ENCODE measurements around the gene REPS2.

Gene REPS2

DNA sequence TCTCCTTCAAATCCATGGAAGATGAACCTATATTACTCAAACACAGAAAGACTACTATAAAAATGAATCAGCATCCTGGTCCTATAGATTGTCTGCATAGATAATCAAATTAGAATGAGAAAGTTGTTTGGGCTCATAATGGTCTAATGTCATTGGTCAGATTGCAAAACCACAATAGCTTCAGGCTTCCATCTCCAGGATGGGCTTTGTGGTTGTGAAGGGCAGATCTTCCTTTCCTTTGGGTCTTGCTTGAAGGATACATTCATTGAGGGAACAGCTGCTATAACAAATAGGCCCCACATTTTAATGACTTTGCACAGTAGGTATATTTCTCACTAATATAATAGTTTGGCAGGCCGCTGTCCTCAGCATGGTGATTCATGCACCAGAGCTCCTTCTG, 94.3 kb downstream of the REPS2 start:
- Histone ChIP-seq H3K4me2 (ENCODE audit: low read depth, low read length) (no peak overlapping the region), H3K9me3 (replicated peaks; ENCODE audit: insufficient read depth, low read length) (no peaks in the 10 kb centered on the region), H4K20me1 (ENCODE audit: insufficient read depth, low read length) (no peaks in the 10 kb centered on the region), H3K4me1 (ENCODE audit: low read length) (peaks cover 13% of the 10 kb centered on the region), H3K27ac (ENCODE audit: low read length) (no peak overlapping the region), H3K36me3 (replicated peaks; ENCODE audit: insufficient read depth, low read length) (no peaks in the 10 kb centered on the region), H2AFZ (ENCODE audit: low read length) (no peak overlapping the region), H3K9ac (ENCODE audit: low read length) (no peak overlapping the region), H3K79me2 (ENCODE audit: low read length) (no peaks in the 10 kb centered on the region), H3K4me3 (ENCODE audit: low read length) (no peak overlapping the region), H3K9me2 (replicated peaks; ENCODE audit: insufficient read depth, low read length) (no peaks in the 10 kb centered on the region), H3K27me3 (replicated peaks; ENCODE audit: insufficient read depth, low read length) (no peaks in the 10 kb centered on the region), H3F3A (ENCODE audit: insufficient read depth, low read length) (no peaks in the 10 kb centered on the region)
- no peak for TF ChIP-seq EZH2phosphoT487 (IDR thresholded peaks at IDR 0.05; ENCODE audit: low read length)
- TF ChIP-seq, protein P1, sequence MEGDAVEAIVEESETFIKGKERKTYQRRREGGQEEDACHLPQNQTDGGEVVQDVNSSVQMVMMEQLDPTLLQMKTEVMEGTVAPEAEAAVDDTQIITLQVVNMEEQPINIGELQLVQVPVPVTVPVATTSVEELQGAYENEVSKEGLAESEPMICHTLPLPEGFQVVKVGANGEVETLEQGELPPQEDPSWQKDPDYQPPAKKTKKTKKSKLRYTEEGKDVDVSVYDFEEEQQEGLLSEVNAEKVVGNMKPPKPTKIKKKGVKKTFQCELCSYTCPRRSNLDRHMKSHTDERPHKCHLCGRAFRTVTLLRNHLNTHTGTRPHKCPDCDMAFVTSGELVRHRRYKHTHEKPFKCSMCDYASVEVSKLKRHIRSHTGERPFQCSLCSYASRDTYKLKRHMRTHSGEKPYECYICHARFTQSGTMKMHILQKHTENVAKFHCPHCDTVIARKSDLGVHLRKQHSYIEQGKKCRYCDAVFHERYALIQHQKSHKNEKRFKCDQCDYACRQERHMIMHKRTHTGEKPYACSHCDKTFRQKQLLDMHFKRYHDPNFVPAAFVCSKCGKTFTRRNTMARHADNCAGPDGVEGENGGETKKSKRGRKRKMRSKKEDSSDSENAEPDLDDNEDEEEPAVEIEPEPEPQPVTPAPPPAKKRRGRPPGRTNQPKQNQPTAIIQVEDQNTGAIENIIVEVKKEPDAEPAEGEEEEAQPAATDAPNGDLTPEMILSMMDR (IDR thresholded peaks at IDR 0.05; ENCODE audit: low read length): no peak
- TF ChIP-seq EZH2 (optimal IDR thresholded peaks at IDR 0.05; ENCODE audit: low read depth, low read length): no peak
- DNase-seq: no peak

DNA sequence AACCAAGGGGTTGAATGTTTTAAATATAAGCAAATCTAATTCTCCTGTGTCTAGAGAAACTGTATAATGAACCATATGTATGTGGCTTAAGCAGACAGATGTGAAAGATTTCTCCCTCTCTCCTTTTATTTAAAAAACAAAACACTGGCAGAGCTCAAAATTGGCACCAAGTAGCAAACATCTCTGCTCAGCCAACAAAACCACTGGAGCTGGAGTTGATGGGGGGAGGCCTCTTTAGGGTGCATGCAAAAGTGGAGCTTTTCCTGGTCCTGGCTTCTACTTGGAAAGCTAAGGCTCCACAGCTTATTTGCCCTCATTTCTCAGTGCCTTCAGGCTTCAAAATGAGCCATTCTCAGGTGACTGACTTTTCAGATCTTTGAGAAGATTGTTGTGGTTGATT, 95.6 kb downstream of the REPS2 start:
- Histone ChIP-seq H3K4me3 (ENCODE audit: low read length) (no peak overlapping the region), H3K4me2 (ENCODE audit: low read depth, low read length) (no peak overlapping the region), H3F3A (ENCODE audit: insufficient read depth, low read length) (no peaks in the 10 kb centered on the region)

GRCh38 chrX:17046478-17047097, 100.1 kb downstream of the REPS2 start:
- H2AFZ ChIP-seq (ENCODE audit: low read length): no peak overlapping the region; the same call in 1 of the 2 replicates
- no peaks in the 10 kb centered on the region for H3K9me3 ChIP-seq (replicated peaks; ENCODE audit: insufficient read depth, low read length)
- H4K20me1 ChIP-seq (ENCODE audit: insufficient read depth, low read length): no peaks in the 10 kb centered on the region
- no peaks in the 10 kb centered on the region for H3K79me2 ChIP-seq (ENCODE audit: low read length)
- no peak for TF ChIP-seq EZH2phosphoT487 (IDR thresholded peaks at IDR 0.05; ENCODE audit: low read length)
- no peak for TF ChIP-seq EZH2 (optimal IDR thresholded peaks at IDR 0.05; ENCODE audit: low read depth, low read length)
- TF ChIP-seq, protein P1 (IDR thresholded peaks at IDR 0.05; ENCODE audit: low read length): peak; percentile 76
- H3K9me2 ChIP-seq (replicated peaks; ENCODE audit: insufficient read depth, low read length): no peaks in the 10 kb centered on the region
- no peaks in the 10 kb centered on the region for H3K27me3 ChIP-seq (replicated peaks; ENCODE audit: insufficient read depth, low read length)
- no peaks in the 10 kb centered on the region; the same call in 1 of the 2 replicates for H3K4me1 ChIP-seq (ENCODE audit: low read length)
- peak; percentile 59 for DNase-seq
- no peaks in the 10 kb centered on the region for H3K36me3 ChIP-seq (replicated peaks; ENCODE audit: insufficient read depth, low read length)
- H3K27ac ChIP-seq (ENCODE audit: low read length): no peak overlapping the region
- H3K9ac ChIP-seq (ENCODE audit: low read length): no peak overlapping the region
- H3F3A ChIP-seq (ENCODE audit: insufficient read depth, low read length): no peaks in the 10 kb centered on the region
- no peak overlapping the region; the same call in 1 of the 2 replicates for H3K4me2 ChIP-seq (ENCODE audit: low read depth, low read length)
- no peak overlapping the region for H3K4me3 ChIP-seq (ENCODE audit: low read length)

More for the DNA sequence above, 95.6 kb downstream of the REPS2 start:
- Histone ChIP-seq H4K20me1 (ENCODE audit: insufficient read depth, low read length) (no peaks in the 10 kb centered on the region), H3K27ac (ENCODE audit: low read length) (no peak overlapping the region), H3K9me2 (replicated peaks; ENCODE audit: insufficient read depth, low read length) (no peaks in the 10 kb centered on the region), H3K79me2 (ENCODE audit: low read length) (no peaks in the 10 kb centered on the region), H3K9ac (ENCODE audit: low read length) (no peak overlapping the region), H3K9me3 (replicated peaks; ENCODE audit: insufficient read depth, low read length) (no peaks in the 10 kb centered on the region), H3K36me3 (replicated peaks; ENCODE audit: insufficient read depth, low read length) (no peaks in the 10 kb centered on the region), H3K27me3 (replicated peaks; ENCODE audit: insufficient read depth, low read length) (no peaks in the 10 kb centered on the region), H3K4me1 (ENCODE audit: low read length) (peaks cover 13% of the 10 kb centered on the region), H2AFZ (ENCODE audit: low read length) (no peak overlapping the region)
- TF ChIP-seq EZH2phosphoT487 (IDR thresholded peaks at IDR 0.05; ENCODE audit: low read length) (no peak), EZH2 (optimal IDR thresholded peaks at IDR 0.05; ENCODE audit: low read depth, low read length) (no peak)
- TF ChIP-seq, protein P1 (IDR thresholded peaks at IDR 0.05; ENCODE audit: low read length): no peak
- no peak for DNase-seq
